ENCODE measurements around the gene GTF3C1.

GTF3C1 gene

GRCh38 chr16:27520982-27521673, 28.6 kb downstream of the GTF3C1 start:
- DNase-seq (ENCODE audit: low read depth in 2 of 2) = no peak

- no peak for DNase-seq (ENCODE audit: low read depth in 2 of 2)
Measured at GRCh38 chr16:27518226-27518625, 31.5 kb downstream of the GTF3C1 start.

- DNase-seq (ENCODE audit: low read depth in 2 of 2) = no peak
Measured at GRCh38 chr16:27517664-27518063, 32.0 kb downstream of the GTF3C1 start.

- no peak for DNase-seq (ENCODE audit: low read depth in 2 of 2)
Measured at GRCh38 chr16:27516365-27516764, 33.3 kb downstream of the GTF3C1 start.

- DNase-seq (ENCODE audit: low read depth in 2 of 2) = peak in 1 of 2 experiments; percentile 8
Measured at GRCh38 chr16:27515874-27516353, 33.8 kb downstream of the GTF3C1 start.

- DNase-seq (ENCODE audit: low read depth in 2 of 2) = no peak
Measured at GRCh38 chr16:27514806-27515205, 34.9 kb downstream of the GTF3C1 start.

GRCh38 chr16:27511657-27512448, 37.9 kb downstream of the GTF3C1 start:
- DNase-seq (ENCODE audit: low read depth in 2 of 2) = no peak

GRCh38 chr16:27508476-27508875, 41.2 kb downstream of the GTF3C1 start:
- no peak for DNase-seq (ENCODE audit: low read depth in 2 of 2)

- no peak for DNase-seq (ENCODE audit: low read depth in 2 of 2)
Measured at GRCh38 chr16:27506771-27507170, 42.9 kb downstream of the GTF3C1 start.

- DNase-seq (ENCODE audit: low read depth in 2 of 2) = no peak
Measured at GRCh38 chr16:27505297-27506236, 44.1 kb downstream of the GTF3C1 start.

GRCh38 chr16:27503662-27504061, 46.1 kb downstream of the GTF3C1 start:
- no peak for DNase-seq (ENCODE audit: low read depth in 2 of 2)

GRCh38 chr16:27500801-27501200, 48.9 kb downstream of the GTF3C1 start:
- no peak for DNase-seq (ENCODE audit: low read depth in 2 of 2)

- no peak for DNase-seq (ENCODE audit: low read depth in 2 of 2)
Measured at GRCh38 chr16:27499659-27500055, 50.1 kb downstream of the GTF3C1 start.

- DNase-seq (ENCODE audit: low read depth in 2 of 2) = no peak
Measured at GRCh38 chr16:27498916-27499658, 50.6 kb downstream of the GTF3C1 start.

- DNase-seq (ENCODE audit: low read depth in 2 of 2) = no peak
Measured at GRCh38 chr16:27498031-27498825, 51.5 kb downstream of the GTF3C1 start.

- no peak for DNase-seq (ENCODE audit: low read depth in 2 of 2)
Measured at GRCh38 chr16:27495191-27495590, 54.5 kb downstream of the GTF3C1 start.

GRCh38 chr16:27492588-27492979, 57.1 kb downstream of the GTF3C1 start:
- DNase-seq (ENCODE audit: low read depth in 2 of 2) = no peak

GRCh38 chr16:27491894-27492587, 57.7 kb downstream of the GTF3C1 start:
- no peak for DNase-seq (ENCODE audit: low read depth in 2 of 2)

GRCh38 chr16:27489906-27490305, 59.8 kb downstream of the GTF3C1 start:
- DNase-seq (ENCODE audit: low read depth in 2 of 2) = no peak

GRCh38 chr16:27489421-27489820, 60.3 kb downstream of the GTF3C1 start:
- no peak for DNase-seq (ENCODE audit: low read depth in 2 of 2)
